ENCODE measurements around the gene NR2F1.

- TF ChIP-seq POLR2A (IDR thresholded peaks at IDR 0.05): no peak
- TF ChIP-seq CTCF (IDR thresholded peaks at IDR 0.05): no peak
Measured at GRCh38 chr5:93611976-93612854, 29.2 kb downstream of the NR2F1 start.
